ENCODE measurements around the gene ADGRB2.

The ADGRB2 gene

DNA sequence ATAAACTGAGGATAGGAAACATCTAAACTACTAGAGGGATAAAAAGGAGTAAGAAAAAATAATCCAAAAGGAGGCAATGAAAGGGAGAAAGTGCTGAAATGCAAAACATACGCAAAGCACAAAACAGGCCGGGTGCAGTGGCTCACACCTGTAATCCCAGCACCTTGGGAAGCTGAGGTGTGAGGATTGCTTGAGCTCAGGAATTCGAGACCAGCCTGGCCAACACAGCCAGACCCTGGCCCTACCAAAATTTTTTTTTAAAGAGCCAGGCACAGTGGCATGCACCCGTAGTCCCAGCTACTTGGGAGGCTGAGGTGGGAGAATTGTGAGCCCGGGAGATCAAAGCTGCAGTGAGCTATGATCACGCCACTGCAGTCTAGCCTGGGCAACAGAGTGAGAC lies 41.2 kb upstream of the ADGRB2 start:
- POLR2A ChIA-PET: no interaction called here
- WGBS (ENCODE audit: insufficient coverage): 100% methylated on average over 4 of the region's 6 CpGs
- CTCF ChIA-PET: no interaction called here
- no peak overlapping the region for H3K4me3 ChIP-seq (ENCODE audit: control insufficient read depth in 1 of 7, extremely low read depth in 1 of 7, insufficient read depth in 4 of 7, low read depth in 2 of 7, low read length in 6 of 7)
- H3K9me3 ChIP-seq (ENCODE audit: control extremely low read depth in 1 of 5, control insufficient read depth in 4 of 5, insufficient read depth in 2 of 5, low read depth in 1 of 5, low read length in 4 of 5): no peaks in the 10 kb centered on the region
- no peaks in the 10 kb centered on the region for H3K27me3 ChIP-seq (replicated peaks in 2 of 5; ENCODE audit: control insufficient read depth in 4 of 5, insufficient read depth in 5 of 5, low read length in 4 of 5)
- no peaks in the 10 kb centered on the region for H3K36me3 ChIP-seq (ENCODE audit: control insufficient read depth in 4 of 4, insufficient read depth in 4 of 4, low read length in 3 of 4)
- no peak for DNase-seq
- H3K27ac ChIP-seq (ENCODE audit: insufficient read depth in 1 of 2, low read depth in 1 of 2, low read length in 2 of 2, poor library complexity in 1 of 2, severe bottlenecking in 2 of 2): no peak overlapping the region
- H3K4me1 ChIP-seq (ENCODE audit: control extremely low read depth in 1 of 4, control insufficient read depth in 4 of 4, insufficient read depth in 4 of 4, low read length in 3 of 4): peaks cover 0 to 10% (median under 1%) of the 10 kb centered on the region in 4 experiments

DNA sequence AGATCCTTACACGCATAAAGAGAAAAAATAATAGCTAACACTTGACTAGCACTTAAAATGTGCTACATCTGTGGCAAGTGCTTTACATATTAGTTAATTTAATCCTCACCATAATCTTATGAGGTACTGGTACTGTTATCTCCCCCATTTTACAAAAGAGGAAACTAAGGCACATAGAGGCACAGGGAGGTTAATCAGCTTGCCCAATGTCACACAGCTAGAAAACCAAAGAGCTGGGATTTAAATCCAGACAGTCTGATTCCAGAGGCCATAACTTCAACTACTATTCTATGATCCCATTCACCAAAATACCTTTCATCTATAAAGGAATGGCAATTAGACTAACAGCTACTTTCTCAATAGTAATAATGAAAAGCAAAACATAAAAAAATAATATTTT lies 40.0 kb upstream of the ADGRB2 start:
- Histone ChIP-seq H3K27me3 (replicated peaks in 2 of 5; ENCODE audit: control insufficient read depth in 4 of 5, insufficient read depth in 5 of 5, low read length in 4 of 5) (no peaks in the 10 kb centered on the region), H3K27ac (ENCODE audit: insufficient read depth in 1 of 2, low read depth in 1 of 2, low read length in 2 of 2, poor library complexity in 1 of 2, severe bottlenecking in 2 of 2) (no peak overlapping the region), H3K9me3 (ENCODE audit: control extremely low read depth in 1 of 5, control insufficient read depth in 4 of 5, insufficient read depth in 2 of 5, low read depth in 1 of 5, low read length in 4 of 5) (no peaks in the 10 kb centered on the region), H3K4me1 (ENCODE audit: control extremely low read depth in 1 of 4, control insufficient read depth in 4 of 4, insufficient read depth in 4 of 4, low read length in 3 of 4) (peaks cover 0 to 10% (median under 1%) of the 10 kb centered on the region in 4 experiments), H3K4me3 (ENCODE audit: control insufficient read depth in 1 of 7, extremely low read depth in 1 of 7, insufficient read depth in 4 of 7, low read depth in 2 of 7, low read length in 6 of 7) (no peak overlapping the region), H3K36me3 (ENCODE audit: control insufficient read depth in 4 of 4, insufficient read depth in 4 of 4, low read length in 3 of 4) (no peaks in the 10 kb centered on the region)
- no peak for DNase-seq
- ChIA-PET POLR2A (no interaction called here), CTCF (interaction anchor here (0.6 to 1.2 kb wide), 4 partner anchors 7 to 658 kb away, joined by 3 to 5 read pairs (median 3); no protein-coding TSS in a partner anchor)
- WGBS (ENCODE audit: insufficient coverage): no CpG with 5 or more reads among the region's 1 CpG

DNA sequence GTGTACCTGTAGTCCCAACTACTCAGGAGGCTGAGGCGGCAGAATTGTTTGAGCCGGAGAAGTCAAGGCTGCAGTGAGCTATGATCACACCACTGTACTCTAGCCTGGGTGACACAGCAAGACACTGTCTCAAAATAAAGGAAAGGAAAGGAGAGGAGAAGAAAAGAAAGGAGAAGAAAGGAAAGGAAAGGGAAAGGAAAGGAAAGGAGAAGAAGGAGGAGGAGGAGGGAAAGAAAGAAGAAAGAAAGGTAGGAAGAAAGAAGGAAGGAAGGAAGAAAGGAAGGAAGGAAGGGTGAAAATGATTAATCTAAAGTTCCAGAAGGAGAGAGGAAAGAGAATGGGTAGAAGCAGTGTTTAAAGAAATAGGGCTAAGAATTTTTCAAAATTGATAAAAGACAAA lies 39.5 kb upstream of the ADGRB2 start:
- peaks cover 0 to 10% (median under 1%) of the 10 kb centered on the region in 4 experiments for H3K4me1 ChIP-seq (ENCODE audit: control extremely low read depth in 1 of 4, control insufficient read depth in 4 of 4, insufficient read depth in 4 of 4, low read length in 3 of 4)
- no peak overlapping the region for H3K4me3 ChIP-seq (ENCODE audit: control insufficient read depth in 1 of 7, extremely low read depth in 1 of 7, insufficient read depth in 4 of 7, low read depth in 2 of 7, low read length in 6 of 7)
- no peak for DNase-seq
- no peaks in the 10 kb centered on the region for H3K36me3 ChIP-seq (ENCODE audit: control insufficient read depth in 4 of 4, insufficient read depth in 4 of 4, low read length in 3 of 4)
- H3K9me3 ChIP-seq (ENCODE audit: control extremely low read depth in 1 of 5, control insufficient read depth in 4 of 5, insufficient read depth in 2 of 5, low read depth in 1 of 5, low read length in 4 of 5): no peaks in the 10 kb centered on the region
- POLR2A ChIA-PET: no interaction called here
- no peaks in the 10 kb centered on the region for H3K27me3 ChIP-seq (replicated peaks in 2 of 5; ENCODE audit: control insufficient read depth in 4 of 5, insufficient read depth in 5 of 5, low read length in 4 of 5)
- no peak overlapping the region for H3K27ac ChIP-seq (ENCODE audit: insufficient read depth in 1 of 2, low read depth in 1 of 2, low read length in 2 of 2, poor library complexity in 1 of 2, severe bottlenecking in 2 of 2)
- WGBS (ENCODE audit: insufficient coverage): no CpG with 5 or more reads among the region's 2 CpGs
- CTCF ChIA-PET: interaction anchor here (0.6 to 1.2 kb wide), 4 partner anchors 8 to 658 kb away, joined by 3 to 5 read pairs (median 3); no protein-coding TSS in a partner anchor

DNA sequence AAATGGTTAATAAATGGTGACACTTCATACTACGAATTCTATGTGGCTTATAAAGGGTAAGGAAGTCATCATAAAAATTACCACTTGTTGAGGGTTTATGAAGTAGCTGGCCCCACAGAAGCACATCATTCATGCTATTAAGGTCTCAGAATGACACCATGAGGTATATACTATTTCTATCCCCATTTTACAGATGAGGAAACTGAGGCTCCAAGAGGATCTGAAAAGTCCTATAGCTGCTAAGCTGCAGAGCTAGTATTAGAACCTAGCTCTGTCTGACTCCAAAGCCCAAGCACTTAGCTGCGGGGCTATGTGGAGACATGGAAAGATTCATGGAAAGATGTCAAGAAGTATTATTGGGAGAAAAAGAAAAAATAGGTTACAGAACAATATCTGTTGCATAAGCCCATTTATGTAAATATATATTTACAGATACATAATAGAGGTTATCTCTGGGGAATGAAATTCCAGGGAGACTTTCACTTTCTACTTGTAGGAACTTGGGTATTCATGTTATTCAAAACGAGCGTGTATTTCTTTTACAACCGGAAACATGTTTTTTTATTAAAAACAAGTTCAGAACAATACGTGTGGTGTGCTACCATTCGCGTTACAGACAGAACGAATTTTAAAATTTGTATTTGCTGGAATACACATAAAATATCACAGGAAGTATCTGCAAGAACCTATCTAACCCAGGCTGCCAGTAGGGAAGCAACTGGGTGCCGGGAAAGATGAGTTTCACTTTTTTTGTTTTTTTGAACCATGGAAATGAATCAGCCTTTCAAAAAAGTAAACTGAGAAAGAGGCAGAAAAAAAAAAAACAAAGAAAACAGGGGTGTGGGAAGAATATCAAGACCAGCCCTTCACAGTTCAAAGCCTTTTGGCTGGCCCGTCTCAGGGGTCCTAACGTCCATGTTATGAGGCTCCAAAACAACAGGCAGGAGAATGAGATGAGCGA lies 38.3 kb upstream of the ADGRB2 start:
- Histone ChIP-seq H3K27me3 (replicated peaks in 2 of 5; ENCODE audit: control insufficient read depth in 4 of 5, insufficient read depth in 5 of 5, low read length in 4 of 5) (no peaks in the 10 kb centered on the region), H3K27ac (ENCODE audit: insufficient read depth in 1 of 2, low read depth in 1 of 2, low read length in 2 of 2, poor library complexity in 1 of 2, severe bottlenecking in 2 of 2) (no peak overlapping the region), H3K36me3 (ENCODE audit: control insufficient read depth in 4 of 4, insufficient read depth in 4 of 4, low read length in 3 of 4) (no peaks in the 10 kb centered on the region), H3K4me1 (ENCODE audit: control extremely low read depth in 1 of 4, control insufficient read depth in 4 of 4, insufficient read depth in 4 of 4, low read length in 3 of 4) (peaks cover 0 to 10% (median under 1%) of the 10 kb centered on the region in 4 experiments), H3K4me3 (ENCODE audit: control insufficient read depth in 1 of 7, extremely low read depth in 1 of 7, insufficient read depth in 4 of 7, low read depth in 2 of 7, low read length in 6 of 7) (peak overlapping the region in 3 of 7 experiments; percentile 40 to 67 (median 64)), H3K9me3 (ENCODE audit: control extremely low read depth in 1 of 5, control insufficient read depth in 4 of 5, insufficient read depth in 2 of 5, low read depth in 1 of 5, low read length in 4 of 5) (no peaks in the 10 kb centered on the region)
- CTCF ChIA-PET: interaction anchor here (1.0 to 5.8 kb wide), 2 partner anchors 13 to 132 kb away, joined by 3 to 28 read pairs; no protein-coding TSS in a partner anchor
- WGBS (ENCODE audit: insufficient coverage): no CpG with 5 or more reads among the region's 13 CpGs
- POLR2A ChIA-PET: interaction anchor here (0.6 kb wide), 1 partner anchor 9 kb away, joined by 4 read pairs; no protein-coding TSS in a partner anchor
- DNase-seq: peak in 2 of 3 donors; percentile 23 to 36

DNA sequence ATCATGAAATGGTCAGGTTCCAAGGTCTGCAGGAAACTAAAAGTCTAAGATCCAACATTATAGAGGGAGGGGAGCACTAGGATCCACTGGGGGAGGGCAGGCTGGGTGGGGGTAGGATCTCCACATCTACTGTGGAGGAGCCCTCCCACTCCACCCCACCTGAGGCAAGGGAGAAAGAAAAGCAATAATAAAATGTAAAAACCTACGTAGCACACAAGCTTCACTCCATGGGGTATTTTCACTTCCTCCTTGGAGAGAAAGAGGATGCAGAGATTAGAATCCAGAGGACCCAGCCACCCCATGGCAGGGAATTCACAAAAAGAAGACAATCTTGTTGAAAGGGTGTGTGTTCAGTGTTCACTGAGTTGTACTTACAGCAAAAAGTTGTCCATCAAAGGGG lies 37.3 kb upstream of the ADGRB2 start:
- Histone ChIP-seq H3K27ac (ENCODE audit: insufficient read depth in 1 of 2, low read depth in 1 of 2, low read length in 2 of 2, poor library complexity in 1 of 2, severe bottlenecking in 2 of 2) (no peak overlapping the region), H3K9me3 (ENCODE audit: control extremely low read depth in 1 of 5, control insufficient read depth in 4 of 5, insufficient read depth in 2 of 5, low read depth in 1 of 5, low read length in 4 of 5) (no peaks in the 10 kb centered on the region), H3K36me3 (ENCODE audit: control insufficient read depth in 4 of 4, insufficient read depth in 4 of 4, low read length in 3 of 4) (no peaks in the 10 kb centered on the region), H3K27me3 (replicated peaks in 2 of 5; ENCODE audit: control insufficient read depth in 4 of 5, insufficient read depth in 5 of 5, low read length in 4 of 5) (no peaks in the 10 kb centered on the region), H3K4me1 (ENCODE audit: control extremely low read depth in 1 of 4, control insufficient read depth in 4 of 4, insufficient read depth in 4 of 4, low read length in 3 of 4) (peaks cover 0 to 10% (median under 1%) of the 10 kb centered on the region in 4 experiments), H3K4me3 (ENCODE audit: control insufficient read depth in 1 of 7, extremely low read depth in 1 of 7, insufficient read depth in 4 of 7, low read depth in 2 of 7, low read length in 6 of 7) (no peak overlapping the region)
- ChIA-PET POLR2A (no interaction called here), CTCF (interaction anchor here (1.0 to 5.8 kb wide), 2 partner anchors 12 to 131 kb away, joined by 3 to 28 read pairs; no protein-coding TSS in a partner anchor)
- DNase-seq: no peak
- WGBS (ENCODE audit: insufficient coverage): no CpG with 5 or more reads among the region's 1 CpG

DNA sequence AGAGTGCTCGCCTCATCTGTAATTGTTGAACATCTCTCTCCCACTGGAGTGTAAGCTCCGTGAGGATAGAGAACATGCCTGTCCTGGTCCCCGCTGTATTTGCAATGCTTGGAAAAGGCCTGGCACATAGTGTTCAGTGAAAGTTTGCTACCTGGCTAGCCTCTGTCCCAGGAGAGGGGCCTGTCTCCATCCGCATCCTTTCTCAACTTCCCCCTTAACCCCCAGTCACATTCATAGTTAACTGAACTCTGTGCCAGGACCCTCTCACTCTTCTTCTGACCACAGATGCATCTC lies 36.5 kb upstream of the ADGRB2 start:
- ChIA-PET POLR2A (no interaction called here), CTCF (interaction anchor here (1.0 to 5.8 kb wide), 3 partner anchors 11 to 164 kb away, joined by 4 to 28 read pairs (median 5); no protein-coding TSS in a partner anchor)
- no peaks in the 10 kb centered on the region for H3K9me3 ChIP-seq (ENCODE audit: control extremely low read depth in 1 of 5, control insufficient read depth in 4 of 5, insufficient read depth in 2 of 5, low read depth in 1 of 5, low read length in 4 of 5)
- no peak overlapping the region for H3K27ac ChIP-seq (ENCODE audit: insufficient read depth in 1 of 2, low read depth in 1 of 2, low read length in 2 of 2, poor library complexity in 1 of 2, severe bottlenecking in 2 of 2)
- peaks cover 0 to 10% (median 3%) of the 10 kb centered on the region in 4 experiments for H3K4me1 ChIP-seq (ENCODE audit: control extremely low read depth in 1 of 4, control insufficient read depth in 4 of 4, insufficient read depth in 4 of 4, low read length in 3 of 4)
- no peak overlapping the region for H3K4me3 ChIP-seq (ENCODE audit: control insufficient read depth in 1 of 7, extremely low read depth in 1 of 7, insufficient read depth in 4 of 7, low read depth in 2 of 7, low read length in 6 of 7)
- 98% methylated on average over 4 of the region's 4 CpGs for WGBS (ENCODE audit: insufficient coverage)
- H3K36me3 ChIP-seq (ENCODE audit: control insufficient read depth in 4 of 4, insufficient read depth in 4 of 4, low read length in 3 of 4): no peaks in the 10 kb centered on the region
- H3K27me3 ChIP-seq (replicated peaks in 2 of 5; ENCODE audit: control insufficient read depth in 4 of 5, insufficient read depth in 5 of 5, low read length in 4 of 5): no peaks in the 10 kb centered on the region
- no peak for DNase-seq
